SK-N-MC (cell line): ENCODE results near the gene DDX60.

Experiments
- EZH2 ChIP-seq: fragments of 200-600 bp; sonication (generic); IDR thresholded peaks from one replicate; pipeline ENCODE4 v1.6.1; 2017; ENCODE audit warnings: antibody characterized with exemption
- FOXP2 ChIP-seq: optimal IDR thresholded peaks from 2 replicates; pipeline ENCODE3; 2011; ENCODE audit warnings: mild to moderate bottlenecking, moderate library complexity; ENCODE audit not compliant: insufficient read depth; ENCODE audit errors: extremely low read length, control extremely low read depth
- POLR2AphosphoS5 ChIP-seq: IDR thresholded peaks from 2 replicates; pipeline ENCODE4 v1.6.1; 2012; ENCODE audit warnings: mild to moderate bottlenecking, low read depth, low read length, borderline replicate concordance

DNA sequence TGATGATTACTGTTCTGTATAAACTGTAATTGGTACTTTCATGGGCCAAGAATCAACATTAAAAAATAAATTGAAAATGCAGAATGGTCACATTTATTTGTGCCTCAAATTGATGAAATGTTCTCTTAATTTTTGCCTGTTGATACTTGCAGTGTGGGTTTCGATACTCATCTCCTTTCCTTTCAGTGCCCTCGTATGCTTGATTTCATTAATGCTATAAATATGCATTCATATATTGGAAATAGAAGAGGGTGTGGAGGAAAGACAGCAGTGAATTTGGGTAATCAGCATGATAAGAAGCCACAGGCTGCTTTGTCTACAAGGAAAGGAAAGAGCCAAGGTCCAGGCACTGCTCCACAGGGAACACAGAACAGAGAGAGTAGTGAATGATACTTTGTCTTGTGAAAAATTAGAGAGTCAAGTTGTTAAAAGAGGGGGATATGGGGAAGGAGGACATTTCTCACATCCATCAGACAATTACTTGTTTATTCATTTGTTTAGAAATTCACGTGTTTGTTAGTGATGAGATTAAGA is 1.0 kb upstream of the DDX60 start:
- TF ChIP-seq EZH2 = no peak
- no peak for TF ChIP-seq POLR2AphosphoS5
- TF ChIP-seq FOXP2 = no peak
